CD4-positive, alpha-beta T cell (primary cell): Measurements from ENCODE around the gene NIPAL4. TPM values are rescaled to one million over a fixed set of nuclear protein-coding genes. Genes with fewer than 3 reads are reported as not detected.

Experiments used
- ATAC-seq: fragments of 200-7000 bp; cut with Tn5 transposase; one replicate; pipeline ENCODE4 v1.10.0; 2022; ENCODE audit warnings: mild to moderate bottlenecking; ENCODE audit not compliant: poor library complexity
- CTCF ChIA-PET: fragments of 350-600 bp; sonication (Branson Sonifier 250); formaldehyde crosslinking; loops from one replicate; lab custom pipeline; 2021; ENCODE audit warnings: antibody characterized with exemption, inconsistent platforms; lab: Charles Lee
- POLR2A ChIA-PET: fragments of 350-600 bp; sonication (Branson Sonifier 250); formaldehyde crosslinking; loops from one replicate; lab custom pipeline; 2021; ENCODE audit warnings: antibody characterized with exemption, inconsistent platforms; lab: Charles Lee
- DNase-seq, 14 experiments: peaks; one replicate each; pipeline ENCODE4 v3.0.0-alpha.2; 2013 to 2020; ENCODE audit warnings: mixed read lengths in 2 of 14
- H3K27ac ChIP-seq, 2 donors: one replicate each; pipeline versions ENCODE4 v1.5.1 to v1.7.0; 2013; ENCODE audit warnings: low read length in 2 of 2, low read depth in 1 of 2, mild to moderate bottlenecking in 1 of 2
- H3K27me3 ChIP-seq, 2 experiments: 1 replicate in 1 of 2; 2 replicates in 1 of 2; pipeline versions ENCODE4 v1.6.1 to v1.7.0; 2013; ENCODE audit warnings: low read length in 2 of 2, control low read depth in 1 of 2, mild to moderate bottlenecking in 1 of 2, moderate library complexity in 1 of 2; ENCODE audit not compliant: insufficient read depth in 2 of 2, control insufficient read depth in 1 of 2
- H3K36me3 ChIP-seq: one replicate; pipeline ENCODE4 v1.6.1; 2013; ENCODE audit warnings: low read length, control low read depth; ENCODE audit not compliant: insufficient read depth
- H3K4me1 ChIP-seq: one replicate; pipeline ENCODE4 v1.6.1; 2013; ENCODE audit warnings: low read length, control low read depth; ENCODE audit not compliant: insufficient read depth
- H3K4me3 ChIP-seq: one replicate; pipeline ENCODE4 v1.5.1; 2013; ENCODE audit warnings: mild to moderate bottlenecking, low read length, moderate library complexity
- H3K9me3 ChIP-seq, 2 experiments: 1 replicate in 1 of 2; 2 replicates in 1 of 2; pipeline versions ENCODE4 v1.6.1 to v1.7.0; 2013; ENCODE audit warnings: low read length in 2 of 2, mild to moderate bottlenecking in 2 of 2, control low read depth in 1 of 2, moderate library complexity in 1 of 2; ENCODE audit not compliant: control insufficient read depth in 1 of 2, insufficient read depth in 1 of 2
- H3K27ac Mint-ChIP-seq: one replicate; pipeline ENCODE4 v1.8.0; 2020; ENCODE audit warnings: mixed read lengths
- H3K27me3 Mint-ChIP-seq: one replicate; pipeline ENCODE4 v1.8.0; 2021; ENCODE audit warnings: mixed read lengths
- H3K36me3 Mint-ChIP-seq: one replicate; pipeline ENCODE4 v1.8.0; 2021; ENCODE audit warnings: low read depth, mixed read lengths
- H3K4me1 Mint-ChIP-seq: one replicate; pipeline ENCODE4 v1.8.0; 2021; ENCODE audit warnings: low read depth, mixed read lengths
- H3K4me3 Mint-ChIP-seq: one replicate; pipeline ENCODE4 v1.8.0; 2020; ENCODE audit warnings: mild to moderate bottlenecking, mixed read lengths
- H3K9me3 Mint-ChIP-seq: one replicate; pipeline ENCODE4 v1.8.0; 2020; ENCODE audit warnings: mixed read lengths
- intact Hi-C, 2 experiments: fragments of 100-400 bp; cut with DNase I in 1 of 2; cut with micrococcal nuclease in 1 of 2; formaldehyde crosslinking; loops; one replicate each; pipeline versions ENCODE4 v1.15.1 to v1.9.0; 2023 to 2025; cut with DNase I, micrococcal nuclease
- total RNA-seq, 174 experiments: library from RNA in 2 of 174; stranded (reverse) in 2 of 174; gene quantifications; one replicate each; pipeline ENCODE4 v1.2.3 and lab custom pipeline; 2021 to 2026
- TF ChIP-seq, protein P1 (sequence below): fragments of 200-600 bp; IDR thresholded peaks from one replicate; pipeline ENCODE4 v1.8.0; 2022; ENCODE audit warnings: antibody characterized with exemption, mild to moderate bottlenecking

The NIPAL4 gene
- total RNA-seq, 2 experiments from 2014 or later: 0.16 to 0.45 TPM

DNA sequence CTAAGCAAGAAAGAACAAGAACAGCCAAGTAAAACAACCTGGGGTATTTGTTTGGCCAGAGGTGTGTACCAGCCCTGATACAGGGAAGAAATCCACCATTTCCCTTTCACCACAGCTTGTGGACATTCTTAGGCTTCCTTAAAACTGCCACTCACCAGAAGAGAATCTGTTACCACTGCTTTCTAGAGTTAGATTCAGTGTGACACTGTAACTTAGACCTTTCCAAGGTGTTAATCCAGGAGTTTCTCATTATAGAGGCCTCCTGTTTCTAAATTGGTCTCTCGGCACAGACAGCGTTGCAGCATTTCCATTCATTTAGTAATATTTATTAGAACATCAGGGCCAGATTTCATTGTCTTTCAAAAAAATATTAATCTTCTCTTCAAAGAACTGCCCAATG lies 55.0 kb downstream of the NIPAL4 start:
- Mint-ChIP-seq H3K9me3 (no peaks in the 10 kb centered on the region), H3K27ac (no peak overlapping the region), H3K27me3 (no peaks in the 10 kb centered on the region), H3K36me3 (peaks cover 32% of the 10 kb centered on the region), H3K4me3 (no peak overlapping the region), H3K4me1 (no peaks in the 10 kb centered on the region)
- no peak overlapping the region for H3K27ac ChIP-seq
- no peak for ATAC-seq
- TF ChIP-seq, protein P1, sequence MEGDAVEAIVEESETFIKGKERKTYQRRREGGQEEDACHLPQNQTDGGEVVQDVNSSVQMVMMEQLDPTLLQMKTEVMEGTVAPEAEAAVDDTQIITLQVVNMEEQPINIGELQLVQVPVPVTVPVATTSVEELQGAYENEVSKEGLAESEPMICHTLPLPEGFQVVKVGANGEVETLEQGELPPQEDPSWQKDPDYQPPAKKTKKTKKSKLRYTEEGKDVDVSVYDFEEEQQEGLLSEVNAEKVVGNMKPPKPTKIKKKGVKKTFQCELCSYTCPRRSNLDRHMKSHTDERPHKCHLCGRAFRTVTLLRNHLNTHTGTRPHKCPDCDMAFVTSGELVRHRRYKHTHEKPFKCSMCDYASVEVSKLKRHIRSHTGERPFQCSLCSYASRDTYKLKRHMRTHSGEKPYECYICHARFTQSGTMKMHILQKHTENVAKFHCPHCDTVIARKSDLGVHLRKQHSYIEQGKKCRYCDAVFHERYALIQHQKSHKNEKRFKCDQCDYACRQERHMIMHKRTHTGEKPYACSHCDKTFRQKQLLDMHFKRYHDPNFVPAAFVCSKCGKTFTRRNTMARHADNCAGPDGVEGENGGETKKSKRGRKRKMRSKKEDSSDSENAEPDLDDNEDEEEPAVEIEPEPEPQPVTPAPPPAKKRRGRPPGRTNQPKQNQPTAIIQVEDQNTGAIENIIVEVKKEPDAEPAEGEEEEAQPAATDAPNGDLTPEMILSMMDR: no peak
- H3K36me3 ChIP-seq: peaks cover 73% of the 10 kb centered on the region
- intact Hi-C loops: no loop called here
- DNase-seq: no peak
- H3K4me1 ChIP-seq: no peaks in the 10 kb centered on the region
- H3K4me3 ChIP-seq: no peak overlapping the region
- no peaks in the 10 kb centered on the region for H3K27me3 ChIP-seq
- no peaks in the 10 kb centered on the region for H3K9me3 ChIP-seq
- ChIA-PET CTCF (no interaction called here), POLR2A (no interaction called here)

DNA sequence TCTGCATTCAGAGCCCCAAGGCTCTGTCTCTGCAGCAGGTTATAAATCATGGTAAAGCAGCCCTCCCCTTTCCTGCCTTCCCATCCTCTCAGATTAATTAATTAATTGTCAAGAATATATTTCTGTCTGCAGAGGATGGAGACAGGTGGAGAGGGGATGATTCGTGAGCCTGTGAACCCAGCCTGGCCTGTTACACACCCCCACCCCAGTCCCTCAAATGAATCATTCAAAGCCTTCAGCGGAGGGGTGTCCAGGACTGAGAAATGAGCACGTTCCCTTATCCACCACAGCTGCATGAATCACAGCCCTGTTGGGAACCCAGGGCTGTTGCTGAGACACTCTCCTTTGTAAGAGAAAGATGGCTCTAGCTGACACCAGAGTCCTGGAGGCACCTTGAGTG lies 56.0 kb downstream of the NIPAL4 start:
- ChIA-PET POLR2A (no interaction called here), CTCF (interaction anchor here (0.6 kb wide), 2 partner anchors 98 to 225 kb away, joined by 3 read pairs; no protein-coding TSS in a partner anchor)
- no peak overlapping the region for H3K27ac ChIP-seq
- DNase-seq: no peak
- no peaks in the 10 kb centered on the region for H3K27me3 ChIP-seq
- H3K4me1 ChIP-seq: peaks cover 2% of the 10 kb centered on the region
- H3K36me3 ChIP-seq: peaks cover 72% of the 10 kb centered on the region
- no peak overlapping the region for H3K4me3 ChIP-seq
- TF ChIP-seq, protein P1: no peak
- no peaks in the 10 kb centered on the region for H3K9me3 ChIP-seq
- peaks cover 33% of the 10 kb centered on the region for H3K36me3 Mint-ChIP-seq
- intact Hi-C loops: no loop called here
- H3K9me3 Mint-ChIP-seq: no peaks in the 10 kb centered on the region
- H3K4me1 Mint-ChIP-seq: no peaks in the 10 kb centered on the region
- H3K27me3 Mint-ChIP-seq: no peaks in the 10 kb centered on the region
- no peak for ATAC-seq
- no peak overlapping the region for H3K4me3 Mint-ChIP-seq
- no peak overlapping the region for H3K27ac Mint-ChIP-seq

DNA sequence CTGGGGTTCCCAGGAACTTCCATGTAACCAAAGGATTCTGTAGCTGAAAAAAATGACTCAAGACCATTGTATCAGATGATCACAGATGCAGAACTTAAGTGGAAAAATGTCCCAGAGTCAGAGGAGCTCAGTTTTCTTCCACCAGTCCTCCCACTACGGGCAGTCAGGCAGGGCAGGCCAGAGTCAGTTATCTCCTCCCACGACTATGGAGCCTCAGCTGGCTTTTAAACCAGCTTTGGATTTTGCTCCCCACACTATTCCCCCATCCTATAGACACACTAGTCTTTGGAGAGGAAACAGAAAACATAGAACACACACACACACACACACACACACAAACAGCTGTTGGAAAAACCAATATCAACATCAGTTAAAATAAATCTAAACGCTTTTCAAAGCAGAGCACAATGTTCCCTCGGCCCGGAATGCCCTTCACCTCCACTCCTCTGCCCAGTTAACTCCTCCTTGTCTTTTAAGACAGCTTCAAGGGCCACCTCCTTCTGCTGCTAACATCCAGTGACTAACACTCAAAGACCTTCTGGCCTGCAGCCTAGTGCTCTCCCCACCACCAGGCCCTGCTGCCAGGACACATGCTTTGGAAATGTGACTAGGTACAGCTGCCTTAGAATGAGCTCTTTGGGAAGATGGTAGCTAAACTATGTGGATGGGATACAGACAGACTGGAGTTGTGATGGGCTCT lies 56.8 kb downstream of the NIPAL4 start:
- no peak overlapping the region for H3K27ac Mint-ChIP-seq
- intact Hi-C loops: no loop called here
- peaks cover 5% of the 10 kb centered on the region for H3K4me1 Mint-ChIP-seq

More for the DNA sequence above, 56.8 kb downstream of the NIPAL4 start:
- ChIA-PET POLR2A (no interaction called here), CTCF (interaction anchor here (0.6 kb wide), 1 partner anchor 224 kb away, joined by 3 read pairs; no protein-coding TSS in a partner anchor)
- no peak overlapping the region for H3K4me3 ChIP-seq
- no peak for ATAC-seq
- Mint-ChIP-seq H3K4me3 (no peak overlapping the region), H3K9me3 (no peaks in the 10 kb centered on the region), H3K36me3 (peaks cover 32% of the 10 kb centered on the region), H3K27me3 (no peaks in the 10 kb centered on the region)
- TF ChIP-seq, protein P1: no peak
- H3K27me3 ChIP-seq: no peaks in the 10 kb centered on the region
- no peak for DNase-seq
- H3K9me3 ChIP-seq: no peaks in the 10 kb centered on the region
- H3K36me3 ChIP-seq: peaks cover 65% of the 10 kb centered on the region
- no peak overlapping the region for H3K27ac ChIP-seq
- peaks cover 8% of the 10 kb centered on the region for H3K4me1 ChIP-seq
